HG02884 (cell line): ENCODE results near the gene MBIP.
"Not testable (repeated sequence)": the region's sequence is repeated elsewhere in the genome, so short reads cannot be mapped to it uniquely, and the experiment has no call there.

Experiments used
- ATAC-seq: cut with Tn5 transposase; IDR thresholded peaks from one replicate; pipeline ENCODE4 v1.9.1; 2021; ENCODE audit warnings: mild to moderate bottlenecking, moderate library complexity; ENCODE audit not compliant: unreplicated experiment

Gene MBIP

GRCh38 chr14:36320200-36320896, at the start of gene MBIP:
Gene MBIP, minus strand, starts transcription at chr14:36320637. Its CDS starts 49 bp downstream, at chr14:36320588.
- peak; percentile 96 for ATAC-seq

- ATAC-seq, result no peak
Measured at GRCh38 chr14:36367985-36368774, 47.7 kb upstream of the MBIP start.

GRCh38 chr14:36365766-36366165, 45.3 kb upstream of the MBIP start:
- no peak for ATAC-seq

- no peak for ATAC-seq
Measured at GRCh38 chr14:36363704-36364103, 43.3 kb upstream of the MBIP start.

- no peak for ATAC-seq
Measured at GRCh38 chr14:36362648-36363047, 42.2 kb upstream of the MBIP start.

- no peak for ATAC-seq
Measured at GRCh38 chr14:36361210-36361853, 40.9 kb upstream of the MBIP start.

GRCh38 chr14:36356862-36357261, 36.4 kb upstream of the MBIP start:
- ATAC-seq, result no peak

- no peak for ATAC-seq
Measured at GRCh38 chr14:36346052-36346451, 25.6 kb upstream of the MBIP start.

GRCh38 chr14:36344211-36344610, 23.8 kb upstream of the MBIP start:
- ATAC-seq, result no peak

- ATAC-seq, result not testable (repeated sequence)
Measured at GRCh38 chr14:36341811-36342210, 21.4 kb upstream of the MBIP start.

GRCh38 chr14:36340276-36340890, 19.9 kb upstream of the MBIP start:
- ATAC-seq, result no peak

GRCh38 chr14:36339816-36340215, 19.4 kb upstream of the MBIP start:
- no peak for ATAC-seq

- no peak for ATAC-seq
Measured at GRCh38 chr14:36333119-36333518, 12.7 kb upstream of the MBIP start.

GRCh38 chr14:36327573-36327972, 7.1 kb upstream of the MBIP start:
- not testable (repeated sequence) for ATAC-seq

GRCh38 chr14:36325853-36326252, 5.4 kb upstream of the MBIP start:
- ATAC-seq, result no peak

GRCh38 chr14:36324897-36325296, 4.5 kb upstream of the MBIP start:
- ATAC-seq, result no peak

GRCh38 chr14:36320897-36321381, 502 bp upstream of the MBIP start:
- peak; percentile 22 for ATAC-seq

- no peak for ATAC-seq
Measured at GRCh38 chr14:36319899-36320199, 588 bp downstream of the MBIP start.

GRCh38 chr14:36317650-36318049, 2.8 kb downstream of the MBIP start:
- no peak for ATAC-seq

GRCh38 chr14:36316131-36316530, 4.3 kb downstream of the MBIP start:
- ATAC-seq, result no peak

GRCh38 chr14:36315159-36315853, 5.1 kb downstream of the MBIP start:
- ATAC-seq, result peak; percentile 62
